Activated naive CD4-positive, alpha-beta T cell treated with anti-CD3 and anti-CD28 coated beads for 36 hours (primary cell): Measurements from ENCODE around the gene SSUH2. TPM values are rescaled to one million over a fixed set of nuclear protein-coding genes. Genes with fewer than 3 reads are reported as not detected.

Experiments
- CTCF ChIA-PET: fragments of 350-600 bp; sonication (Branson Sonifier 250); formaldehyde crosslinking; loops from one replicate; lab custom pipeline; 2021; ENCODE audit warnings: antibody characterized with exemption; lab: Charles Lee
- DNase-seq: peaks from one replicate; pipeline ENCODE4 v3.0.0-alpha.2; 2020
- H3K27ac Mint-ChIP-seq: one replicate; pipeline ENCODE4 v1.8.0; 2021; ENCODE audit warnings: mild to moderate bottlenecking, mixed read lengths
- H3K27me3 Mint-ChIP-seq: one replicate; pipeline ENCODE4 v1.8.0; 2021; ENCODE audit warnings: low read depth, mixed read lengths
- H3K36me3 Mint-ChIP-seq: one replicate; pipeline ENCODE4 v1.8.0; 2021; ENCODE audit warnings: low read depth, mixed read lengths
- H3K4me1 Mint-ChIP-seq: one replicate; pipeline ENCODE4 v1.8.0; 2021; ENCODE audit warnings: low read depth, mixed read lengths
- H3K4me3 Mint-ChIP-seq: one replicate; pipeline ENCODE4 v1.8.0; 2021; ENCODE audit warnings: mild to moderate bottlenecking, moderate library complexity, mixed read lengths
- H3K9me3 Mint-ChIP-seq: one replicate; pipeline ENCODE4 v1.8.0; 2021; ENCODE audit warnings: mixed read lengths
- intact Hi-C: fragments of 100-400 bp; cut with micrococcal nuclease; formaldehyde crosslinking; loops from one replicate; pipeline ENCODE4 v1.15.1; 2023
- total RNA-seq, 2 experiments: library from RNA; stranded (reverse); gene quantifications; one replicate each; pipeline ENCODE4 v1.2.3, GENCODE V29; 2021

The SSUH2 gene
- total RNA-seq, 2 experiments from 2014 or later, result 0.12 TPM; not detected in 1

DNA sequence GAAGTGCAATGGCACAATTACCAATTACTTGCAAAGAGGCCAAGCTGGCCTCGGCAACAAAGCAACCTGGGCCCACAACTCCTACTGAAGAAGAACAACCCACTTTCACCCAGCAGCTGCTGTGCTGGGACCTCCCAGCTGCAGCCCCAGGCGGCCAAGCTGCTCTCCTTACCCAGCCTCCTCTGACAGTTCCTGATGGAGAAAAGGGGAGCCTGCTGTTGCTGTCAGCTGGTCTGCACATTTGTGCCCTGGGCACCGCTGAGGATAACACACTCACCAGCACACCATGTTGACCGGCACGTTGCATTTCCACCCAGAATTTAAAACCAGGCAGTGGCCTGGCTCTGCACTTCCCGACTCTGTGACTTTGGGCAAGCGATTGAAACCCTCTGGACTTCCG lies 33.6 kb downstream of the SSUH2 start:
- intact Hi-C loops, result no loop called here
- Mint-ChIP-seq H3K27me3 (no peaks in the 10 kb centered on the region), H3K27ac (no peak overlapping the region), H3K4me3 (no peak overlapping the region), H3K36me3 (no peaks in the 10 kb centered on the region), H3K9me3 (no peaks in the 10 kb centered on the region), H3K4me1 (no peaks in the 10 kb centered on the region)
- DNase-seq, result no peak
- CTCF ChIA-PET, result interaction anchor here (0.6 kb wide), 1 partner anchor 1882 kb away, joined by 3 read pairs; no protein-coding TSS in a partner anchor

DNA sequence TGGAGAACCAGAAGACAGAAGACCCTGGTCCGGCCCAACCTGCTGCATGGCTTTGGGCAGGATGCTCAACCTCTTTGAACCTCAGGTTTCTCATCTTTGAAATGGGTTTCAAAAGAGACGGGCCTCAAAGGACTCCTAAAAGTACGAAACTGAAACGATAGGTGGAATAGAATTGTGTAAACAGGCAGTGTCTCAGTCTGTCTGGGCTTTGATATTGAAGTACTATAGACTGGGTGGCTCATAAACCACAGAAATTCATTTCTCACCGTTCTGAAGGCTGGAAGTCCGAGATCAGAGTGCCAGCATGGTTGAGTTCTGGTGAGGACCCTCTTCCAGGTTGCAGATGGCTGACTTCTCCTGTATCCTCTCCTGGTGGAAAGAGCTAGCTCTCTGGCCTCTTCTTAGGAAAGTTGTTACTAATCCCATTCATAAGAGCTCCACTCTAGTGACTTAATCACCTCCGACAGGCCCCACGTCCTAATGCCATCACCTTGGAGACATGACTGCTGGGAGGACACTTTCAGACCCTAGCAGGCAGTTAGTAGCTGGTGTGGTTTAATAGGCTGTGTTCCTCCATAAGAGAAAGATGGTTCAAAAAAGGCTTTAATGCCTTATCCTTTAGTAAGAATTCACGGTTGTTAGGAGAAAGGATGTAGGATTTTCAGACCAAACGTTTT lies 35.7 kb downstream of the SSUH2 start:
- Mint-ChIP-seq H3K9me3 (no peaks in the 10 kb centered on the region), H3K4me1 (no peaks in the 10 kb centered on the region), H3K36me3 (no peaks in the 10 kb centered on the region), H3K27me3 (no peaks in the 10 kb centered on the region), H3K4me3 (no peak overlapping the region), H3K27ac (no peak overlapping the region)
- DNase-seq, result no peak
- intact Hi-C loops, result no loop called here
- CTCF ChIA-PET, result no interaction called here

DNA sequence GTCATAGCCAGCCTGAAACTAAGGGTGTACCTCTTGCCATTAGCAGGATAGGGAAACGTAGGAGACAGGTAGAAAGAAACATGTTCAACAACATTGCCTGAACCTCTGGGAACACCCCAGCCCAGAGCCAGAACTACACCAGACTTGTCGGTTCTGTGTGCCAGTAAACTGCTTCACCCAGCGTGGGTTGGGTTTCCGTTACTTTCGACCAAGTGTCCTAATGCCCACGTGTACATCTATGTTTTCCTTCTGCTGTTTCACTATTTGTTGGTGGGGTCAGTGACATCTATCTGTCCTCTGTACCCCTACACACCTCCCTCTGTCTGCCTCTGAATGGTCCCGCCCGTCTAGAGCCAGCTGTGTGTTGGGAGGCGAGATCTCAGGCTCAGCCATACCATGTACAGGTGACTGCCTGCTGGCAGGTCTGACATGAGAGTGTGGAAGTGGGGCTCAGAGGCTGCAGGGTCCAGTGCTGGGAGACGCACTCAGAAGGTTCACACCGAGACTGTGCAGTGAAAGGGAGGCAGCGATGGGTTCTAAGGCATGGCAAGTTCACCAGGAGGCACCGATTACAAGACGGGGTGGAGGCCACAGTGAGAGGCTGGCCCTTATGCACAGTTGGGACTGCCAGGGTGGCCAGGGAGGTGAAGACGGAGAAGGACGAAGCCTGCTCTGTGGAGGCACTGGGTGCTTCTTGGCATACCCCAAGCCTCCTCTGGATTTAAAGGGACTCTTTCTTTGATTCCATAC lies 36.4 kb downstream of the SSUH2 start:
- intact Hi-C loops, result no loop called here
- Mint-ChIP-seq H3K27me3 (no peaks in the 10 kb centered on the region), H3K9me3 (no peaks in the 10 kb centered on the region), H3K4me3 (no peak overlapping the region), H3K4me1 (no peaks in the 10 kb centered on the region), H3K36me3 (no peaks in the 10 kb centered on the region), H3K27ac (no peak overlapping the region)
- CTCF ChIA-PET, result interaction anchor here (0.6 kb wide), 1 partner anchor 166 kb away, joined by 3 read pairs; no protein-coding TSS in a partner anchor
- DNase-seq, result no peak

DNA sequence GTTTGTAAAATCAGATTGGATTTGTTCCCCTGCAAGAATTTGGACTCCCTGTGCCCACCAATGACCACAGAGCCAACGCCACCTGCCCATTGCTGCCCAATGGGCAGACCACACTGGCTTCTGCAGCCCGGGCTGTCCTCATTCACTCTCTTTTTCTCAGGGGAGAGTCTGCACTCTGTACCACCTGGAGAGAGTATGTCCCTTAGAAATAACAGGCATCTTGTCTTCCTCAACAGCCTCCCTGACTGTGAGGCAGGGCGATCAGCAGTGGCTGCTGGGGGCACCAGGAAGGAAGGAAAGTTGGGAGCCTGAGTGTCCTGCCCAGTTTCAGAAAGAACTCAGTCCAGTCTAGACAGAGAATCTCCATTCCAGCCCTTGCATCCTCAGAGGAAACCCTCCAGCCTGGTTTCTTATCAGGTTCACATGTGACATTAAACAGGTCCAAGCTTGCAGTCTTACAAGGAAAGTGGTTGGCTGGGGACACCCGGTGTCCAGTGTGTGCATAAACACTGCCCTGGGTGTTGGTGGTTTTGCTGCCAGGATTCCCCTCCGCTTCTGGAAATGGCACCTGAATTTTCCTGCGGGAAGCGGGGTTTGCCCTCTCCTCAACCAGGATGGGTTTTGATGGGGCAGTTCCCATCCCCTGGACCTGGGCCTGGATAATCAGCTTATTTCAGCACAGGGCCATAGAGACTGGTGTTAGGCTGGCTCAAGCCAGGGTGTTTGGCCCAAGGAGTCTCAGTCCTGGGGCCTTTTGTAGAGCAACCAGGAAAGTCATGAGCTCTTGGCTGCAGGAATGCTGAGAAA lies 37.2 kb downstream of the SSUH2 start:
- H3K9me3 Mint-ChIP-seq, result no peaks in the 10 kb centered on the region
- no peaks in the 10 kb centered on the region for H3K4me1 Mint-ChIP-seq
- CTCF ChIA-PET, result interaction anchor here (0.6 kb wide), 1 partner anchor 165 kb away, joined by 3 read pairs; no protein-coding TSS in a partner anchor
- H3K4me3 Mint-ChIP-seq, result no peak overlapping the region
- intact Hi-C loops, result no loop called here
- DNase-seq, result peak; percentile 7
- no peak overlapping the region for H3K27ac Mint-ChIP-seq
- H3K27me3 Mint-ChIP-seq, result no peaks in the 10 kb centered on the region
- no peaks in the 10 kb centered on the region for H3K36me3 Mint-ChIP-seq

DNA sequence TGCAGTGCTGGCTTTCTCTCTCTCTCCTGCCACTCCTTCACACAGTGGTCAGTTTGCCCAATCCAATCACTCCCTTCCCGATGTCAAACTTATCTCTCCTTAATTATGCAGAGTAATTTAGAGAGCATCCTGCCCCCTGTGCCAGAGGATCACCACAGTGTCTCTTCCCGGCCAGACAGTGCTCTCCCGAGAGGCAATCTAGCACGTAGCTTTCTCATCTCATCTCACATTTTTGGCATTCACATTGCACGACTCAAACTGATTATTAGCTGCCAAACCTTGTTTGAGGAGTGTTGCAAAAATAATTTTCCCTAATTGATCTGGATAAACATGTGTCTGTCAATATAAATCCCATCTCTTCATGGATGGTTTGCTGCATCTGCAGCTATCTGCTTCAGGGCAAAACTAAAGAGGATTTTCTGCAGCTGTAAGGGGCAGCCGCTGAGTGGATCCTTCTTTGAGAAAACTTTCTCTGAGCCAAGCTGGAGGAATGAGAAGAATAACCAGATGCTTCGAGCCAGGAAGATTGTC lies 37.8 kb downstream of the SSUH2 start:
- no peak for DNase-seq
- no peaks in the 10 kb centered on the region for H3K9me3 Mint-ChIP-seq
- intact Hi-C loops, result no loop called here
- no peaks in the 10 kb centered on the region for H3K36me3 Mint-ChIP-seq
- H3K4me1 Mint-ChIP-seq, result no peaks in the 10 kb centered on the region
- no peak overlapping the region for H3K4me3 Mint-ChIP-seq
- no peak overlapping the region for H3K27ac Mint-ChIP-seq
- H3K27me3 Mint-ChIP-seq, result no peaks in the 10 kb centered on the region
- CTCF ChIA-PET, result no interaction called here

DNA sequence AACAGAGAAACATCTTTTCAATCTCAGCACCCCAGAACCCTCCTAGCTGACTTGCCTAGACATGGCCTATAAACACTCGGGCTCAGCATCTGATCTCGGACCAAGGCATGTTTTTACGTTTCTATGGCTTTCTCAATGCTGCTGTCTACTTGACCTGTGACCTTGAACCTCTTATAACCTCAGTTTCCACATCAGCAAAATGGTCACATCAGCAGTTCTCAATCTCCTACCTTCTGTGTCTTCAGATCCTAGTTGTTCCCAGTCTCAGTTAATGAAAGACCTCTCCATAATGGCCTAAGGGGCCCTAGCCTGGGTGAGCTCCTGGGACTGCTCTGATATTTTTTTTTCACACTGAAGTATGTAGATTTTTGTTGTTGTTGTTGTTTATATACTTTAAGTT lies 39.6 kb downstream of the SSUH2 start:
- CTCF ChIA-PET, result no interaction called here
- no peaks in the 10 kb centered on the region for H3K36me3 Mint-ChIP-seq
- no peaks in the 10 kb centered on the region for H3K4me1 Mint-ChIP-seq
- no peaks in the 10 kb centered on the region for H3K27me3 Mint-ChIP-seq
- DNase-seq, result no peak
- intact Hi-C loops, result no loop called here
- H3K9me3 Mint-ChIP-seq, result no peaks in the 10 kb centered on the region
- H3K4me3 Mint-ChIP-seq, result no peak overlapping the region
- H3K27ac Mint-ChIP-seq, result no peak overlapping the region

DNA sequence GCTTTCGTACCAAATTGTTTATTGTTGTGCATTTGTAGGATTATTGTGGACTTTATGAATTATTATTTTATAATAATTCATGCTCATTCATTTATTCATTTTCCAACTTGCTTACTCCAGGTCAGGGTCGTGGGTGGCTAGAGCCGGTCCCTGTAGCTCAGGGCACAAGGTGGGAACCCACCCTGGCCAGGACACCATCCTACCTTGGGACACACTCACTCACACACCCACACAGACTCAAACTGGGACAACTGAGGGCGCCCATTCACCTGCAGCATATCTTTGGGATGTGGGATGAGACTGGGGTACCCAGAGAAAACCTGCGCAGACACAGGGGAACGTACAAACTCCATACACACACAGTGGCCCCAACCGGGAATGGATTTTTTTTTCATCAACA lies 40.6 kb downstream of the SSUH2 start:
- Mint-ChIP-seq H3K9me3 (no peaks in the 10 kb centered on the region), H3K27me3 (no peaks in the 10 kb centered on the region), H3K36me3 (no peaks in the 10 kb centered on the region), H3K27ac (no peak overlapping the region), H3K4me1 (no peaks in the 10 kb centered on the region), H3K4me3 (no peak overlapping the region)
- CTCF ChIA-PET, result no interaction called here
- DNase-seq, result no peak
- intact Hi-C loops, result no loop called here

DNA sequence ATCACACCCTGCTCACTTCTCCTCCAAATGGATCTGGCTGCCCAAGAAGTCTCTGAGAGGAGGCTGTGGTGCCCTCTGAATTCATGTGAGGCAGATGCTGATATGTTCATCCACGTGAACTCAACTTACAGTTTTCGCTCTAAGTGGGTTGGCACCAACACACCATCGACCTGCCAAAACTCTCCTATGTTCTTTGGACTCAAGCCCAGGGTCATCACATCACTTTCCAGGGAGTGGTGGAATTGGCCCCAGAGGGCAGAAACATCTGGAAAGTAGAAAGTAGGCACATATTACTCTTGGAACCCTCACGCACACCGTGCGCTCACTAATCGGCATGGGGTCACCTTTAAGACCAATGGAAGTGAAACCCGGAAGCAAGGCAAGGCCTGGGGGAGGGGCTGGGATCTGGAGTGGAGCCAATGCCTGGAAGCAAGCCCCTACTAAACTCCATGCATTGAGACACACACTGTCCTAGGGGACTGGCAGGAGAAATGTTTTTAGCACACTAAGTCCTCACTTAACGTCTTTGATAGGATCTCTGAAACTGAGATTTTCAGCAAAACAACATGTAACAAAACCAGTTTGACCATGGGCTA lies 41.4 kb downstream of the SSUH2 start:
- Mint-ChIP-seq H3K4me3 (no peak overlapping the region), H3K27ac (no peak overlapping the region), H3K36me3 (no peaks in the 10 kb centered on the region), H3K9me3 (no peaks in the 10 kb centered on the region), H3K27me3 (no peaks in the 10 kb centered on the region), H3K4me1 (no peaks in the 10 kb centered on the region)
- intact Hi-C loops, result no loop called here
- DNase-seq, result no peak
- CTCF ChIA-PET, result no interaction called here

DNA sequence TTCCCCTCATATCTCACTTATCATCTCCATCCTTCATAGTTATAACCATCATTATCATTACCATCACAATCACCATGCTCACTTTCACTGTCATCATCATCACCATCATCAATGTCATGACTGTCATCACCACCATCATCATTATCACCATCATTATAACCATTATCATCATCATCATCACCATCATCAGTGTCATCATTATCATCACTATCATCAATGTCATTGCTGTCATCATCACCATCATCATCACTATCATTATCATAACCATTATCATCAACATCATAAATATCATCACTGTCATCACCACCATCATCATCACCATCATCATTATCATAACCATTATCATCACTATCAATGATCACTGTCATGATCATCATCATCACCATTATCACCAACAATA lies 44.1 kb downstream of the SSUH2 start:
- Mint-ChIP-seq H3K27me3 (no peaks in the 10 kb centered on the region), H3K36me3 (no peaks in the 10 kb centered on the region), H3K4me3 (no peak overlapping the region), H3K27ac (no peak overlapping the region), H3K9me3 (no peaks in the 10 kb centered on the region), H3K4me1 (no peaks in the 10 kb centered on the region)
- CTCF ChIA-PET, result no interaction called here
- intact Hi-C loops, result no loop called here
- no peak for DNase-seq

DNA sequence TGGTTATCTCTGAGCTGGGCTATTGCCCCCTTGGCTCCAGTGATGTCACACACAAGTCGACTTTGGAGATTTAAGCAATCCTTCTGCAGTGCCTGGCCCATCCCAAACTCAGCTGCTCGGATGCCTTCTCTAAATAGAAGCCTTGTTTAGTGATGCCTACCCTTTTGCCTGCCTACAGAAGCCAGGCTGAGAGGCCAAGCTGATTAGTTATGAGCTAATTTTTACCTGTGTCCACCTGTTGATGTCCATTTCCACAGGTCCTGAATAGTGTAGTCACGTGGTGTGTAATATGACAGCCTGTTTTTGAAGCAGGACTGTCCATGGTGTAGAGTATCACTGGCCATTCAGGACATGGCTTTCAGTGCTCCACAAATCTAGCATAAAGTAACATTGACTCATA lies 45.5 kb downstream of the SSUH2 start:
- no peak overlapping the region for H3K27ac Mint-ChIP-seq
- no peaks in the 10 kb centered on the region for H3K27me3 Mint-ChIP-seq
- intact Hi-C loops, result no loop called here
- H3K4me1 Mint-ChIP-seq, result no peaks in the 10 kb centered on the region
- H3K4me3 Mint-ChIP-seq, result no peak overlapping the region
- DNase-seq, result no peak
- no peaks in the 10 kb centered on the region for H3K36me3 Mint-ChIP-seq
- no peaks in the 10 kb centered on the region for H3K9me3 Mint-ChIP-seq
- CTCF ChIA-PET, result no interaction called here

DNA sequence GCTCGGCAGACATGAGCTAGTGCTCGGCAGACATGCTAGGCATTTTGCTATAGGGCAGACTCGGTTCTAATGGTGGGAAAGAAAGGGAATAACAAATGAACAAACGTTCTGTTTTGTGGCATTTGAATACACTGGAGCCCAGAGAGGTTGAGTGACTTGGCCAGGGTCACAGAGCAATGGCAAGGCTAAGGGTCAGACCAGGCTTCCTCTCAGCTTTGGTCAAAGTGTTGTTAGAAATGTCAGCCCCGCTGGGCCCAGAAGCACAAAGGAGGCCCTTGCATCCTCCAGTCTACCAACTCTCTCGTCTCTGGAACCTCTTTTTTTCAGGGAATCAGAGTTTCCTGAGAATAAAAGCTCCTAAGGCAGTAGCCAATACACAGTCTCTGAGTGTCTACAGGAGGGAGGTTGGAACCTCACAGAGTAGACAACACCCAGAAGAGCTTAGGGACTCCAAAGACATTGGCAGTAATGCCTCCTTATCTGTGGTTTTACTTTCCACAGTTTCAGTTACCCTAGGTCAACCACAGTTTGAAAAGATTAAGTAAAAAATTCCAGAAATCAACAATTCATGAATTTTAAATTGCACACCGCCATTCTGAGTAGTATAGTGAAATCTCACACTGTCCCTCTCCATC lies 47.3 kb downstream of the SSUH2 start:
- CTCF ChIA-PET, result no interaction called here
- Mint-ChIP-seq H3K36me3 (no peaks in the 10 kb centered on the region), H3K4me1 (no peaks in the 10 kb centered on the region), H3K27me3 (no peaks in the 10 kb centered on the region), H3K4me3 (no peak overlapping the region), H3K9me3 (no peaks in the 10 kb centered on the region), H3K27ac (no peak overlapping the region)
- no peak for DNase-seq
- intact Hi-C loops, result no loop called here
